HG03039 (cell line): Measurements from ENCODE around the gene TSPAN17.

Experiments used
- ATAC-seq: cut with Tn5 transposase; IDR thresholded peaks from one replicate; pipeline ENCODE4 v1.9.1; 2021; ENCODE audit warnings: mild to moderate bottlenecking, moderate library complexity; ENCODE audit not compliant: unreplicated experiment

TSPAN17 gene

DNA sequence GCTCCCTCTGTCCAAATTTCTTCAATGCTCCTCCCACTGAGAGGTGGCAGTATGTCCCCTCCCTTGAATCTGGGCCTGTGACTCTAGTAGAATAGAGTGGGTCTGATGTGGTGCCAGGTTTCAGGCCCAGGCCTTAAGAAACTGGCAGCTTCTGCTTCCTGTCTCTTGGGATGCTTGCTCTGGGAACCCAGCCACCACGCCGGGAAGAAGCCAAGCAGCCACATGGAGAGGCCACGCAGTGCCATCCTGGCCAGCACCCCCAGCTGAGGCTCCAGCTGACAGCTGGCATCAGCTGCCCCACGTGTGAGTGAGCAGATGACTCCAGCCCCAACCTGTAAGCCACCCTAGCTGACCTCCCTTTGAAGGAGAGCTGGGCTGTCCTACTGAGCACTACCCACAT is 7.3 kb upstream of the TSPAN17 start:
- ATAC-seq, result no peak

DNA sequence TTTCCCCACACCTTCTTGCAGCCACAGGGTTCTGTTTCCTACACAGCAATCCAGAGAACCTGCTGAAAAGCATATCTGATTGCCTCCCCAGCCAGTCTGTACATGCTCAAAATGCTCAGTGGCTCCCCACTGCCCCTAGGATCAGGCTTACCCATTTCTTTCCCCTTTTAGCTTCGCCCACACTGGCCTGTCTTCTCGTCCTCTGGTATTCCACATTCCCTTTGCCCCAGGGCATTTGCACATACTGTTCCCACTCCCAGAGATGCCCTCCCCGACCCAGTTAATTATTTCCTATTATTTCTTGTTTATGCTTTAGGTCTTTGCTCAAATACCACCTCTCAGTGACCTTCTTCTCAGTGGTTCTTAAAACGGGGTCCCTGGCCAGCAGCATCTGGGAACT is 6.7 kb upstream of the TSPAN17 start:
- no peak for ATAC-seq

DNA sequence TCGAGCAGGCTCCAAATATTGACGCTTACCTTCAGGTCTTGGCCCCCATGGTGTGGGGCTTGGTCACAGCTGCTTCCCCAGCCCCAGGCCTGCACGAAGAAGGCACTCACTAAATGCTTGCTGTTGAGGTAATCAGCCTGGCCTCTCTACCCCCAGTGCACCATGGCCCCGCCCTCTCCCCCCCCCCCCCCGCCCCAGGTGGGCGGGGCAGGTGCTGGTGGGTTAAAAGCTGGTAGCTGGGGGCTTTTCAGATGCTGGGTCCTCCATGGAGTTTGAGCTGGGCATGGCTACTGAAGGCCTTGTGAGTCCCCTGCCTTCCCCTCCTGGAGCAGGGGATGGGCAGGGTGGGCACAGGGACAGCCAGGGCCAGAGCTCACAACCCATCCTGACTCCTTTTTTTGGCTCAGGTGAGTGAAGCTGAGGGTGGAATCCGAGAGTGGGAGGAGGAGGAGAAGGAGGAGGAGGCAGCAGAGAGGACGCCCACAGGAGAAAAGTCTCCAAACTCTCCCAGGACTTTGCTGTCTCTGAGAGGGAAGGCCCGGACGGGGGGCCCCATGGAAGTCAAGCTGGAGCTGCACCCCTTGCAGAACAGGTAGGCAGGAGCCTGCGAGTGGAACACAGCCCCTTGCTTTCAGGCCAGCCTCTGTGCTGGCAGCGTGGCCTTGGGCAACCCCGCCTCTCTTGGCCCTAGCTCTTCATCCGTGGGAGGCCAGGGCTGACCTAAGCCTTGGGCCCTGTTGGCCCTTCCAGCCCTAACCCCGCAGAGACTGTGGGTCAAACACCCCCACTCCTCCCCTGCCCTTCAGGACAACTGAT is 4.4 kb upstream of the TSPAN17 start:
- no peak for ATAC-seq

DNA sequence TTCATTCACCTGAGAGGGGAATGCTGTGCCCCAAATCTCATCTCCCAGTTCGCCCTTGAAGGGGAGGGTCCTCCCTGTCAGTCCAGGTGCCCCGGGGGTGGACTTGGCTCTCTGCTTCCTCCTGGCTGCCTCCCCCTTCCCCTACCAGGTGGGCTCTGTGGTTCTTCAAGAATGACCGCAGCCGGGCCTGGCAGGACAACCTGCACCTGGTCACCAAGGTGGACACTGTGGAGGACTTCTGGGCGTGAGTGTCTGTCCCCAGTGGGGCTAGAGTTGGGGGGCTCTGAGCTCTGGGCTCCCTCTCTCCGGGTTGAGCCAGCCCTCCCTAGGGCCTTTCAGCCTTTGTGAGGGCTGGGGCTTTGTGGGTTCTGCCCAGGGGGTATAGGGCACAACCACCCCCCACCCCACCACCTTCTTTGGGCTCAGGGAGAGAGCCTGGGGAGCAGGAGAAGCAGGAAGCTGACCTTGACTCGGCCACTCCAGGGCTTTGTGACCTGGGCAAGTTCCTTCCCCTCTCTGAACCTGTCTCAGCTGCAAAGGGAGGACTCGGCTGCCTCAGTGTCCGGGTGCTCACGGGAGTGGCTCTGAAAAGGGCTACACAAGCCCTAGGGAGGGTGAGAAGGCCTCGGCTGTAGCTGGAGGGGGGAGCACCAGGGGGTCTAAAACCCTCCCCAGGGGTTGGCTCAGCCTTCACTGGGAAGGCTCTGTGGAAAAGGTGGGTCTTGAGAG is 3.6 kb upstream of the TSPAN17 start:
- no peak for ATAC-seq

DNA sequence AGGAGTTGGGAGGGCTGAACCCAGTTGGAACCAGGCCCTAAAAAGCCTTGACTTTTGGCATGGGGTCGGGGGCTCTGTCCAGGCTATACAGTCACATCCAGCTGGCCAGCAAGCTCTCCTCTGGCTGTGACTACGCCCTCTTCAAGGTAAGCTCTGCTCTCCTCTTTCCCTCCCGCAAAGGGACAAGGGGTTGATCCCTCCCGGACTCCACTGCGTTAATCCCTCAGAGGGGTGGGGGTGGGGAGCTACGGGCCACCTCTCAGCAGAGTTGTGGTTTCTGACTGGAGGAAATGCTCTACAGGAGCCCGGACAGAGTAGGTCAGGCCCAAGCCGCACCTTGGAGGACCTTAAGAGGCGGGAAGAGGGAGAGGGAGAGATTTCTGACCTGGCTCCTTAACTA is 3.0 kb upstream of the TSPAN17 start:
- ATAC-seq, result no peak

DNA sequence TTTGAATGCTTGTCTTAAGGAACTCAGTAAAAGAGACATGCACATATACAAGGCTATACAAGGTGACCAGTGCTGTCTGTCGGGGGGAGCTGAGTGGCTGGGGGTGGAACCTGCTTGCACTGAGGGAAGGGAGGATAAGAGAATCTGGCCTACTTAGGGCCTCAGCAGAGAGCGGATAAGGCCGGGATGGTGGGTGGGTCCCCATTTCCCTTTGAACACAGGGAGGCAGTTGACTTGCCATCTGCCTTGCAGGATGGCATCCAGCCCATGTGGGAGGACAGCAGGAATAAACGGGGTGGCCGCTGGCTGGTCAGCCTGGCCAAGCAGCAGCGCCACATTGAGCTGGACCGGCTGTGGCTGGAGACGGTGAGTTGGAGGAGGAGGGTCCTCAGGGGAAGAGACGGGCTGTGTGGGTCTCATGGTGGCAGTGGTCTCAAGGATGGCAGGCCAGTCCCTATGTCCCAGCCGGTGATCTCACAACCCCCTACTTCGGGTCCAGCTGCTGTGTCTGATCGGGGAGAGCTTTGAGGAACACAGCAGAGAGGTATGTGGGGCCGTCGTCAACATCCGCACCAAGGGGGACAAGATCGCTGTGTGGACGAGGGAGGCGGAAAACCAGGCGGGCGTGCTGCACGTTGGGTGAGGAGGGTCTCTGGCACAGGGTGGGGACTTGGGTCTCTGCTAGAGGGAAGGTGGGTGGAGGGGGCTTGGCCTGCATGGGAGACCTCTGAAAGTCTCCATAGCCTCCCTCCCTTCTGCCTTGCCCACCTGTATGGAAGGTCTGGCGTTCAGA is 2.2 kb upstream of the TSPAN17 start:
- no peak for ATAC-seq

DNA sequence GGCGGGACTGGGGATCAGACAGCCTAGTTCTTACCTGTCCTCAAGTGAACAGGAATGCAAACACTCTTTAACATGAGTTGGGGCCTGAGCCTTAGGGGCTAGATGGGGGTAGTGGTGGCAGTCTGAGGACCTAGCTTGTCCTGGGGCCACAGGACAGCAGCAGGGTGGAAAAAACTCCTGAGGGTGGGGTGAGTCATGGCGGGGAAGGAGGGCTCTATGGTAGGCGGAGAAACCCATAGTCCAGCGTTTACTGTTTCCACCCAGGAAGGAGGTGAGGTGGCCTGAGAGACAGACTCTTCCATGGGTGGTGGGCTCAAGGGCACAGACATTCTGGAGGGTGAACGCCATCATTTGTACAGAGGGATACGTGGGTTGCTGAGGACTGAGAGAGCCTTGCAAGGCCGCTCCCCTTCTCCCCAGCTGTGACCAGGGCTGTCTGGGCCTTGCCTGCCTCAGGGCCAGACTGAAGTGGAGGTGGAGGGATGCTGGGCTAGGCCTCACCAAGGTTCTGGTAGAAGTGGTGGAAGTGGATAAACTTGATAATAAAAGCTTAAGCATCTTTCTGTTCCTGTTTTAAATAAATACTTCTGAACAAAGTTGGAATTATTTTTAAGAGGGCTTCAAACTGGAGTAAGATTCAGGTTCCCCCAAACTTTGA is 1.1 kb upstream of the TSPAN17 start:
- no peak for ATAC-seq

DNA sequence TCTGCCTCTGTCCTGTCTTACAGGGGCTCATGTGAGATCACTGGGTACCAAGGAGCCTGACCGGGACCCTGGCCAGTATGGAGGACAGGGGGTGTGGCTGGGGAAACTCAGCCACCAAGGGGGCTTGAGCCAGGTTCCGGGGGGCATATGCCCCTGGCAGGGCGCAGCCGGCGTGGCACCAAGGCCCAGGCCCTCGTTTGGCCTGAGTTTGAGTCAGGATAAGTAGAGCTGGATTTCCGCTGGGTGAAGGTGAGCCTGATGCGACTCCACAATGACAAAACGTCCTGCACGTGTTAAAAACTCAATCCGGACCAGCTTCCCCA is 616 bp upstream of the TSPAN17 start:
- peak; percentile 13 for ATAC-seq

DNA sequence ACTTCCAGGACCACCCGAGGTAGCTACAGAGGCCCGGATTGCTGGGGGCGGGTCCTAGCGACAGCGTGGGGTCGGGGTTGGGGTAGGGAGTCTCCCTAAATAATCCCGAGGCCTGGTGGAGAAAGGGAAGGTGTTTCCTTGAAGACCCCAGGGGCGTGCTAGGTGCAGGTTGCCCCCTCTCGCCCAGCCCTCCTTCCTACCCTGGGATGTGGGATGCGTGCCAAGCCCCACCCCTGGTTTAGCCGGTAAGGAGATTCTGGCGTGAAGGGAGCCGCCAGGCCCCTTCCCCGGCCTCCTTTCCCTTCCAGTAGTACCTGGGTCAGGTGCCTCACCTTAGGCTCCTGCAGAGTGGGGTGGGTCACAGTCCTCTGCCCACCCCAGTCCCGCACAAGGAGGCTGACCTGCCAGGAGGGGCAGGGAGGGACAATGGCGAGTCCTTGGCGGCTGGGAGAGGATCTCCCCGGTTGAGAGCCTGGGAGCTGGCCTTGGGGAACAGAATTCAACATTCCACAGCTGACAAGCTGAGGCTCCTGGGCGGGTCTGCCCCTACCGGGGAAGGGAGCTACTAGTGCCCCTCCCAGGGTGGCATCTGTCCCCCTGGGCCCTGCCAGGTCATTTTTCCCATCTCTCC is 674 bp downstream of the TSPAN17 start:
- ATAC-seq, result no peak

DNA sequence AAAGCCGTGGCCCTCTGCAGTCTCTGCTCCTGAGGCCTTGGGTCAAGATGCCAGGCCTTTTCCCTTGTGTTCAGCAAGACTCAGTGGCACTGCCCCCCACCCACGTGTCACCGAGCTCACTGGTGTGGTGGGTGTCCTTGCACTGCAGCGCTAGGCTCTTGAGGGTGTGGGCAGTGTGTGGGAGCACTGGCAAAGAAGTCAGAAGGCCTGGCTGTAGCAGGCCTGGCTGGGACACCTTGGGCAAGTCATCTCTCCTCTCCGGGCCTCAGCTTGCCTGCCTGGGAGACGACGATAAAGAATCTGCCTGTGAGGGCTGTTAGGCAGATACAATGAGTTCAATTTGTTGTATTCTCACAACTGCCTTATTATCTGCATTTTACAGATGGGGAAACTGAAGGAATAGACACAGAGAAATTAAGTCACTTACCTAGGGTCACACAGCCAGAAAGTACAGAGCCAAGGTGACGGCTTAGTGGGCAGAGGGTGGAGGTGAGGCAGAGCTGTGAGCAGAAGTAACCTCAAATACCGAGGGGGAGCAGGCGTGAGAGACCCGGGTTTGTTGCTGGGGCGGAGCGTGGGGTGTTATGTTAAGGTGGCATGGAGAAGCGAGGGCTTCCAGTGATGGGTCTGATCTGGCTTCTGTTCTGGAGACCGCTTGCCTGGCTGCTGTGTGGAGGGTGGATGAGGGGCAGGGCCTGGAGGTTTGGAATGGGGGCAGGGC is 1.4 kb downstream of the TSPAN17 start:
- no peak for ATAC-seq

DNA sequence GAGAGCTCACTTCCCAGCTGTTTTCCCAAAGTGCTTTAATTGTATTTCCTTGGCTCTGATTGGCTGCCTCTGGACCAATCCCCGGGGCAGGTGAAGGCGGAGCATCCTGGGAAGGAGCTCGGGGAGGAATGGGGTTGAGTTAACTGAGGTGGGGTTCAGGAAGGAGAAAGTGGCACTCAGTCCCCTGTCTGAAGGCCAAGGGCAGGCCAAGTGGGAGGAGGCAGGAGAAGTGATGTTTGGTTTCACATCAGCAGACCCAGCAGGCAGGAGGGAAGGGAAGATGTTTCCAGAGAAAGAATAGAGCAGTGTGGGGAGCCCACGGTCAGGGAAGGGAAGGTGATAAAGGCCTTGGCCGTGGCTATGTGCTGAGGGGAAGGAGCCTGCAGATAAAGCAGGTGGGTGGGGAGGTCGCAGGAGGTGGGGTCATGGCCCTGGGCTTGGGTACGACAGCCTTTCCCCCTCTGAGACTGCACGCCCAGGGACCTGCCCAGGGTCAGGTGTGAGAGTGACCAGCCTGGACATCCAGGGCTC is 3.1 kb downstream of the TSPAN17 start:
- no peak for ATAC-seq

DNA sequence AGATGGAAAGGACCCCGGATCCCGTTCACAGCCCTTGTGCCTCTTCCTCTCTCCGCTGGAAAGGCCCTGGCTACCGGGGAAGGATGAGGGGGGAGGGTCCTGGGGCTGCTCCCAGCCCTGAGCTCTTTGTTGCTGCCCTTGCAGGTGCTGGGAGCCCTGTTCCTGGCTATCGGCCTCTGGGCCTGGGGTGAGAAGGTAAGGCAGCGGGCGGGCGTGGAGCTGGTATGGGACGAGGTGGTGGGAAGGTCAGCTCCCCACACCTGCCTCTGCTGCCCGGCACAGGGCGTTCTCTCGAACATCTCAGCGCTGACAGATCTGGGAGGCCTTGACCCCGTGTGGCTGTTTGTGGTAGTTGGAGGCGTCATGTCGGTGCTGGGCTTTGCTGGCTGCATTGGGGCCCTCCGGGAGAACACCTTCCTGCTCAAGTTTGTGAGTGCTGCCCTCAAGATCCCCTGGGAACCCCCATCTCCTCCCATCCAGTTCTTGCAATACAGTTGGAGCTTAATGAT is 4.2 kb downstream of the TSPAN17 start:
- no peak for ATAC-seq

DNA sequence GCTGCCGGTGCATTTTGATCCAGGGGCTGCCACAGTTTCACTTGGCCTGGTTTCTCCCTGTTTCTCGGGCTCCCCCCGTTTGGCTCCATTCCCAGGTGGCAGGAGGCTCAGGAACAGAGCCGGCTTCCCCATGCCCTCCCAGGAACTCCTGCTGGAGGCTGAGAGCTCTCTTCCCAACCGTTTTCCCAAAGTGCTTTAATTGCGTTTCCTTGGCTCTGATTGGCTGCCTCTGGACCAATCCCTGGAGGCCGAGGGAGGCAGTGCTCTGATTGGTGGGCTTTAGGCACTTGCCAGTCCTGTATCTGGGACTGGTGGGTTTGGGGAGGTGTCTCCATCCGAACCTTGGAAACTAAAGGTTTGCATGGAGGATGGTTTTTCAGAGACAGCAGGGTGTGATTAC is 4.9 kb downstream of the TSPAN17 start:
- ATAC-seq, result no peak

DNA sequence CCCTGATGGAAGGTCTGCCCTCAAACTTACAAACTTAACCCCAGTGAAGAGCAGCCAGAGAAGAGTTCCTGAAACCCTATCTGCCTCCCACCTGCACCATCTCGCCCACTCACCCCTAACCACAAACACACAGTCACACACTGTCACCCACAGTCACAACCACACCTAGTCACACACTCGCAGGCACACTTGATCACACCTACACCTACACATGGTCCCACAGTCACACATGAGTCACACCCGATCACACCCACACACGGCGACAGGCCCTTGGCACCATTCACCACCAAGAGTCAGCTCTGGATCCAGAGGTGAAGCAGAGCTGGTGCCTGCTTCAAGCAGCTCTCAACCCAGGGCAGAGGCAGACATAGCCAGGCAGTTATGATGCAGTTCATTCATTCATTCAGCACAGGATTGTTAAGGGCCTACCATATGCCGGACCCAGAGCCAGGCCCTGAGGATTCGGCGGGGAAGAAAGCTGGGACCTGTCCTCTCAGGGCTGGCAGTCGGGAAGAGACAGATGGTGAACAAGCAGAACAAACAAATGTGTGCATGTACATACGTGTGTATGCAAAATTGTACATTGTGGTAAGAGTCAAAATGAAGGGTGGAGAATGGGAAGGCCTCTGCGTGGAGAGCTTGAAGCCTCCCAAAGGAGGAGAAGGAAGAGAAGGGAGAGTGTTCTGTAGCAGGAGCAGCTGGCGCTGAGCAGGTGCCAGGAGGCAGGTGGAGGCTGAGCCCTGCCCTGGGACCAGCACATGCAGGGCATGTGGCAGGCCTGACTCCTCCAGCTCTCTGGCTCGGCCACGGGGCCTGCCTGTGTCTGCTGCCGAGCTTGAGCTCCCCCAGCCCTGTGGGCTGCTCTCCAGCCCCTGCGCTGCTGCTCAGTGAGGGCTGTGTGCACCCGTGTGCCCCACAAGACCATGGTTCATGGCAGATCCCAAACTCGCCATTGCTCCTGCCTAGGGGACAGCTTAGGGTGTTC is 6.4 kb downstream of the TSPAN17 start:
- no peak for ATAC-seq

DNA sequence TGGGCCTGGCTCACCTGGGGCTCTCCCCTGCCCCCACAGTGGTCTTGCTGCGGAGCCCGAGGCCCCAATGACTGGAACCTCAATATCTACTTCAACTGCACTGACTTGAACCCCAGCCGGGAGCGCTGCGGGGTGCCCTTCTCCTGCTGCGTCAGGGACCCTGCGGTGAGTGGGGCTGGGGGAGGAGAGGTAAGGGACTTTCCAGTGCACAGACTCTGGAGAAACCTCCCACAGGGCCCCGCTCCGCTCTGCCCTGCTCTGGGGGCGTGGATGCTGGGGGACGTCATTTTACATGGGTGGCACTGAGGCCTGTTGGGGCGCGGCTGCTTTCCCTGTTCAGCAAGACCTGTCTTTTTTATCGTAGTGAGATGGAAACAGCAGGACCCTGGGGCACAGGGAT is 7.6 kb downstream of the TSPAN17 start:
- ATAC-seq, result no peak

DNA sequence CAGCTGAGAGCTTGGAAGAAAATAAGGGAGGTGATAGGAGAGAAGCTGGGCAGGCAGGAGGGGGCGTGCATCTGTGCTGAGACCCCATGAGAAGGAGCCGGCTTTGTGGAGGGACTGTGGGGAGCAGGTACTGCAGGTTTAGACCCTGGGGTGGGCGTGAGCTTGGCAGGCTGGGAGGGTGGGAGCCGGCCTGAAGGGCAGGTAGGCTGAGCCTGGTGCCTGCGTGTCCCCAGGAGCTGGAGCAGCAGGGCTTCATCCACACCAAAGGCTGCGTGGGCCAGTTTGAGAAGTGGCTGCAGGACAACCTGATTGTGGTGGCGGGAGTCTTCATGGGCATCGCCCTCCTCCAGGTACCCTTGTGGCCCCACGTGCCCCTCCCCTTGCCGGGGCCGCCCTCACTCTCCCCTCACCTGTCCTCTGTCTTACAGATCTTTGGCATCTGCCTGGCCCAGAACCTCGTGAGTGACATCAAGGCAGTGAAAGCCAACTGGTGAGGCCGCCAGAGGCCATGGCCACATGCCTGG is 9.2 kb downstream of the TSPAN17 start:
- no peak for ATAC-seq

DNA sequence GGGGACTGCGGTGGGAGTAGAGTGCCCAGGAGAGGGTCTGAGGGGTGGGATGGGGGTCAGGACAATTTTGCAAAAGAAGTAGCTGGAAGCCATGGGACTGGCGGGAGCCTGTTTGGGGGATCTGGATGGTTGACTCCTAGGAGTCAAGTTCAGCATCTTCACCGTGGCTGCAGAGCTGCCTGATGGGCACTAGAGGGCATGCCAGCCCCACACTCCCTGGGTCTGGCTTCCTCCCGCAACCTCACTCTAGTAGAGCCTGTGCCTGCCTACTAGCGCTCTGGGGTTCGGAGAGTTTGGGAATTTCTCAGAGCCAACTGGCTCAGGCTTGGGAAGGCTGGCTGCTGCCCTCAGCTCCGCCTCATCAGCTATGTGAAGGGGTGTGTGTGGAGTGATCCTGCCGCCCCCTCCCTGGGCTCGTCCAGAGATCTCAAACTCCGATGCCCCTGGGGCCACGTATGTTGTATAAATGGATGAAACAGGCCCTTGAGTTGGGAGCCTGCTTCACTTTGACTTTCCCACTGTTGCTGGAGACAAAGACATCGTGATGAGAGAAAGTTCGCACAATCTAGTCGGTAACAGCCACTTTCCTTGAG is 10.8 kb downstream of the TSPAN17 start:
- peak; percentile 36 for ATAC-seq
